Measurements from ENCODE around the gene ATAT1.

DNA sequence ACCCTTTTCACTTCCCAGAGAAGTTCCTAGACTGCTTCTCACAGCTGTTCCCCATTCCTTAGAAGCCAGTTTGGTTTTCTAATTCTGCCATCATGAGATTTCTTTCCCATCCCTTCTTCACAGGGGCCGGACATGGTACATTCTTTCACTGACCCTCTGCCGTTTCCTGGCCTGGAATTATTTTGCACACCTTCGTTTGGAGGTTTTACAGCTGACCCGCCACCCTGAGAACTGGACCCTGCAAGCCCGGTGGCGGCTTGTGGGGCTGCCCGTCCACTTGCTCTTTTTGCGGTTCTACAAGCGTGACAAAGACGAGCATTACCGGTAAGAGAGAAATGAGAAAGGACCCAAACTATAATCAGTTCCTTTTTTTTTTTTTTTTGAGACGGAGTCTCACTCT lies 24.5 kb downstream of the ATAT1 start:
- TF ChIP-seq CTCF (conservative IDR thresholded peaks at IDR 0.05; ENCODE audit: low read length) (no peak), EZH2phosphoT487 (IDR thresholded peaks at IDR 0.05; ENCODE audit: borderline replicate concordance, low read depth, low read length) (no peak)

Measured in OCI-LY7 (cell line).